HG02938 (cell line): ENCODE results near the gene IFIT1.
"Not testable (repeated sequence)": the region's sequence is repeated elsewhere in the genome, so short reads cannot be mapped to it uniquely, and the experiment has no call there.

Experiments
- ATAC-seq: cut with Tn5 transposase; IDR thresholded peaks from one replicate; pipeline ENCODE4 v1.9.1; 2021; ENCODE audit warnings: mild to moderate bottlenecking, moderate library complexity; ENCODE audit not compliant: unreplicated experiment

The IFIT1 gene

DNA sequence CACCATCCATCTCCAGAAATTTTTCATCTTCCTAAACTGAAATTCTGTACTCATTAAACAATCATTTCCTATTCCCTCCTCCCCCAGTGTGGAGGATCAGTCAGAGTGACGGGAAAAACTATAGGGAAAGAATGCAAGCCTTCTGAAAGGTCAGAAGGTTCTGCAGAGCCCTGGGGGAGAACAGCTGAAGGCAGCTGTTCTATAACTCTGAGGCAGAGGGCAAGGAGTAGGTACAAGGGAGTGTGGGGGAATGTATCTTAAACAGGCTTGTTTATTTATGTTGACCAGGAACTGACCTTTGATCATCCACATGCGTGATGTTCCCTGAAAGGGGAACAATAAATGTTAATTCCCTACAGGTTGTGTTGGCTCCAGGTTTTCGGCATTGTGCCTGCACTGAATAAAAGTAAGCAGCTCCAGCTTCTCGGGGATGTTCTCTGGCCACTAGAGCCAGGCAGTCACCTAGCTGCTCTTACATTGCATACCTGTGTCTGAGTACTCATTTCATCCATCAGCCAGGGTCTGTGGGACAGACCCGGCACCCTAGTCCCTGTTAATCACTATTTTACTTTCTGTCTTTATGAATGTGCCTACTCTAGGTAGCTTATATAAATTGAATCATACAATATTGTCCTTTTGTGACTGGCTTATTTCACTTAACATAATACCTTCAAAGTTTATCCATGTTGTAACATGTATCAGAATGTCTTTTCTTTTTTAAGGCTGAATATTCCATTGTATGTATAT lies 5.8 kb downstream of the IFIT1 start:
- ATAC-seq, result no peak

DNA sequence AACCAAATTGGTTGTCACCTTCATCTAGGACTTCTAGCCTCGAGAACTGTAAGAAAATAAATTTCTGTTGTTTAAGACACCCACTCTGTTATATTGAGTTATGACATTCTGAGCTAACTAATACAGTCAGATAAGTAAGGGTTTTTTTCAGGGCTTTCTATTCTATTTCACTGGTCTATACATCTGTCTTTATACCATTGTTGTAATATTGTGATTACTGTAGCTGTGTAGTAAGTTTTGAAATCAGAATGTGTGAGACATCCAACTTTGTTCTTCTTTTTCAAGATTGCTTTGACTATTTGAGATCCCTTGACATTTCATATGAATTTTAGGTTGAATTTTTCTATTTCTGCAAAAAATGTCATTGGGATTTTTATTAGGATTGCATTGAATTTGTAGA lies 7.5 kb downstream of the IFIT1 start:
- no peak for ATAC-seq

DNA sequence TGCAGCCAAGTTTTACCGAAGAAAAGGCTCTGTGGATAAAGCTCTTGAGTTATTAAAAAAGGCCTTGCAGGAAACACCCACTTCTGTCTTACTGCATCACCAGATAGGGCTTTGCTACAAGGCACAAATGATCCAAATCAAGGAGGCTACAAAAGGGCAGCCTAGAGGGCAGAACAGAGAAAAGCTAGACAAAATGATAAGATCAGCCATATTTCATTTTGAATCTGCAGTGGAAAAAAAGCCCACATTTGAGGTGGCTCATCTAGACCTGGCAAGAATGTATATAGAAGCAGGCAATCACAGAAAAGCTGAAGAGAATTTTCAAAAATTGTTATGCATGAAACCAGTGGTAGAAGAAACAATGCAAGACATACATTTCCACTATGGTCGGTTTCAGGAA lies 10.6 kb downstream of the IFIT1 start:
- no peak for ATAC-seq

DNA sequence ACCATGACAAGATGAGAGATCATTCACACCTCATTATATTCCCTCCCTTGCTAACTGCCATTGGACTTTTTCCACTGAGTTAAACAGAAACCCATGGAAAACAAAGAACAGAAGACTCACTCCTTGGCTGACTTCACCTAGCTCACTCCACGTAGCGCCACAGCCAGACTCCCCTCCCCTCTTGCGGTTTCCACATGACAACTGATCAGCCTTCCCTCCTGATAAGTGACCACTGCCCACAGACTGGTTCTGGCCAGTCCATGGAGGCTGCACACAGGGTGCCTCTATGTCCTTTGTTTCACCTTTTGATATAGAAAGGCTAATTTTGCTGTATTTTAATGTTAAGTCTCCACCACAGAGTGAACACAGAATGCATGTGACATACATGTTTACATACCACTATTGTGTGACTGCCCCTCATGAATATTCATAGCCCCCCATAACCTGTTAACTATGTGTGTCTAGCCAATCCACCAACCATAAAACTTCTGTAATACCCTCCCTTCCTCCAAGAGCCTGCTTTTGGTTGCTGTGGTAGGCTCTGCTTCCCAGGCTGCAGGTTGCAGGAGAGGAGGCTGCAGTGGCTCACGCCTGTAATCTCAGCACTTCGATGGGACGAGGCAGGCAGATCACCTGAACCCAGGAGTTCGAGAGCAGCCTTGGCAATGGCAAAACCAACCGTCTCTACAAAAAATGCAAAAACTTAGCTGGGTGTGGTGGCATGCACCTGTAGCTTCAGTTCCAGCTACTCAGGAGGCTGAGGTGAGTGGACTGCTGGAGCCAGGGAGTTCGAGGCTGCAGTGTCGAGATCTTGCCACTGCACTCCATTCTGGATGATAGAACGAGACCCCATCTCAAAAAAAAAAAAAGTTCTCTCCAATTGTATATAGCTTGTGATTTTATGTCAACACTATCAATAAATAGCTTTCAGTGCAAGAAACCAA lies 12.0 kb downstream of the IFIT1 start:
- no peak for ATAC-seq

DNA sequence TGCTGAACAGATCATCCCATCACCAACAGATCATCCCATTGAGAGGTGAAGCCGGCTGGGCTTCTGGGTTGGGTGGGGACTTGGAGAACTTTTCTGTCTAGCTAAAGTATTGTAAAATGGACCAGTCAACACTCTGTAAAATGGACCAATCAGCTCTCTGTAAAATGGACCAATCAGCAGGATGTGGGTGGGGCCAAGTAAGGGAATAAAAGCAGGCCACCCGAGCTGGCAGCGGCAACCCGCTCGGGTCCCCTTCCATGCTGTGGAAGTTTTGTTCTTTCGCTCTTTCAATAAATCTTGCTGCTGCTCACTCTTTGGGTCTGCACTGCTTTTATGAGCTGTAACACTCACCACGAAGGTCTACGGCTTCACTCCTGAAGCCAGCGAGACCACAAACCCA lies 13.8 kb downstream of the IFIT1 start:
- ATAC-seq, result not testable (repeated sequence)

DNA sequence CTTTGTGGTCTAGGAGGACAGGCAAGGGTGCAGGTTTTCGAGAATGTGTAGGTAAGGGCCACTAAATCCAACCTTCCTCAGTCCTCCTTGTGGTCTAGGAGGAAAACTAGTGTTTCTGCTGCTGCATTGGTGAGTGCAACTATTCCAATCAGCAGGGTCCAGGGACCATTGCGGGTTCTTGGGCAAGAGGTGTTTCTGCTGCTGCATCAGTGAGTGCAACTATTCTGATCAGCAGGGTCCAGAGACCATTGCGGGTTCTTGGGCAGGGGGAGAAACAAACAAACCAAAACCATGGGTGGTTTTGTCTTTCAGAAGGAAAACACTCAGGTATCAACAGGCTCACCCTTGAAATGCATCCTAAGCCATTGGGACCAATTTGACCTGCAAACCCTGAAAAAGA lies 15.4 kb downstream of the IFIT1 start:
- ATAC-seq, result not testable (repeated sequence)

DNA sequence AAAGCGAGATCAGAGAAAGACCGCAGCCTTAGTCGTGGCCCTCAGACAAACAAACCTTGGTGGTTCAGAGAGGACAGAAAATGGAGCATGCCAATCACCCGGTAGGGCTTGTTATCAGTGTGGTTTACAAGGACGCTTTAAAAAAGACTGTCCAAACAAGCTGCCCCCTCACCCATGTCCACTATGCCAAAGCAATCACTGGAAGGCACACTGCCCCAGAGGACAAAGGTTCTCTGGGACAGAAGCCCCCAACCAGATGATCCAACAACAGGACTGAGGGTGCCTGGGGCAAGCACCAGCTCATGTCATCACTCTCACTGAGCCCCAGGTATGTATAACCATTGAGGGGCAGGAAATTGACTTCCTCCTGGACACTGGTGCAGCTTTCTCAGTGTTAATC lies 16.9 kb downstream of the IFIT1 start:
- not testable (repeated sequence) for ATAC-seq

DNA sequence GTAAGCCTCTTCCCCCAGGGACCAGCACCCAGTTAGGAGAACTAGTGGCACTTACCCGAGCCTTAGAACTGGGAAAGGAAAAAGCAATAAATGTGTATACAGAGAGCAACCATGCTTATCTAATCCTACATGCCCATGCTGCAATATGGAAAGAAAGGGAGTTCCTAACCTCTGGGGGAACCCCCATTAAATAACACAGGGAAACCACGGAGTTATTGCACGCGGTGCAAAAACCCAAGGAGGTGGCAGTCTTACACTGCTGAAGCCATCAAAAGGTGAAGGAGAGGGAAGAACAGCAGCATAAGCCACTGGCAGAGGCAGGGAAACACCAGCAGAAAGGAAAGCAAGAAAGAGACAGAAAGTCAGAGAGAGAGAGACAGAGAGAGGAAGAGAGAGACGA lies 18.1 kb downstream of the IFIT1 start:
- ATAC-seq, result not testable (repeated sequence)

DNA sequence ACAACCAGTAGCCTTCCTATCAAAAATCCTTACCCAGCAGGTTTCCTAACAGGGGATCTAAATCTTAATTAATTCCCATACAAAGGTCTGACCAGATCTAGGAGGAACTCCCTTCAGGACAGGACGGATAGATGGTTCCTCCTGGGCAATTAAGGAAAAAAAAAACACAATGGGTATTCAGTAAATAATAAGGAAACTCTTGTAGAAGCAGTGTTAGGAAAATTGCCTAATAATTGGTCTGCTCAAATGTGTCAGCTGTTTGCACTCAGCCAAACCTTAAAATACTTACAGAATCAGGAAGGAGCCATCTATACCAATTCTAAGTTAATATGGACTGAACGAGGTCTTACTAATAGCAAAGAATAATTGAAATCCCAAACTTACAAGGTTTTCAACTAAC lies 18.7 kb downstream of the IFIT1 start:
- ATAC-seq, result not testable (repeated sequence)

DNA sequence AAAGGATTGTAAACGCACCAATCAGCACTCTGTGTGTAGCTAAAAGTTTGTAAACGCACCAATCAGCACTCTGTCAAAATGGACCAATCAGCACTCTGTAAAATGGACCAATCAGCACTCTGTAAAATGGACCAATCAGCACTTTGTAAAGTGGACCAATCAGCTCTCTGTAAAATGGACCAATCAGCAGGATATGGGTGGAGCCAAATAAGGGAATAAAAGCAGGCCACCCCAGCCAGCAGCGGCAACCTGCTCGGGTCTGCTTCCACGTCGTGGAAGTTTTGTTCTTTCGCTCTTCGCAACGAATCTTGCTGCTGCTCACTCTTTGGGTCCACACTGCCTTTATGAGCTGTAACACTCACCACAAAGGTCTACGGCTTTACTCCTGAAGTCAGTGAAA lies 19.9 kb downstream of the IFIT1 start:
- not testable (repeated sequence) for ATAC-seq

DNA sequence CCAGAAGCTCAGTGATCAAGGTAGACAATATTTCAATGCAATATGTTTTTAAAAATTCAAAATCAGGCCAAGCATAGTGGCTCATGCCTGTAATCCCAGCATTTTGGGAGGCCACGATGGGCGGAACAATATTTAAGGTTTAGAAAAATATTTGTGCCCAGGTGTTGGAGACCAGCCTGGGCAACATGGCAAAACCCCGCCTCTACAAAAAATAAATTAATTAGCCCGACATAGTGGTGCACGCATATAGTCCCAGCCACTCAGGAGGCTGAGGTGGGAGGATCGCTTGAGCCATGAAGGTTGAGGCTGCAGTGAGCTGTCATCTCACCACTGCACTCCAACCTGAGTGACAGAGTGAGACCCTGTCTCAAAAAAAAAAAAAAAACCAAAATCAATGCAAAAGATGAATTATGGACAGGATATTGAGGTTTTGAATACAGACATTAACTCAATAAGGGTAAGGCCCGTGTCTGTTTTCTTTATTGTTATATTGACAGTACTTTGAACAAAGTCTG lies 21.0 kb downstream of the IFIT1 start:
- no peak for ATAC-seq

DNA sequence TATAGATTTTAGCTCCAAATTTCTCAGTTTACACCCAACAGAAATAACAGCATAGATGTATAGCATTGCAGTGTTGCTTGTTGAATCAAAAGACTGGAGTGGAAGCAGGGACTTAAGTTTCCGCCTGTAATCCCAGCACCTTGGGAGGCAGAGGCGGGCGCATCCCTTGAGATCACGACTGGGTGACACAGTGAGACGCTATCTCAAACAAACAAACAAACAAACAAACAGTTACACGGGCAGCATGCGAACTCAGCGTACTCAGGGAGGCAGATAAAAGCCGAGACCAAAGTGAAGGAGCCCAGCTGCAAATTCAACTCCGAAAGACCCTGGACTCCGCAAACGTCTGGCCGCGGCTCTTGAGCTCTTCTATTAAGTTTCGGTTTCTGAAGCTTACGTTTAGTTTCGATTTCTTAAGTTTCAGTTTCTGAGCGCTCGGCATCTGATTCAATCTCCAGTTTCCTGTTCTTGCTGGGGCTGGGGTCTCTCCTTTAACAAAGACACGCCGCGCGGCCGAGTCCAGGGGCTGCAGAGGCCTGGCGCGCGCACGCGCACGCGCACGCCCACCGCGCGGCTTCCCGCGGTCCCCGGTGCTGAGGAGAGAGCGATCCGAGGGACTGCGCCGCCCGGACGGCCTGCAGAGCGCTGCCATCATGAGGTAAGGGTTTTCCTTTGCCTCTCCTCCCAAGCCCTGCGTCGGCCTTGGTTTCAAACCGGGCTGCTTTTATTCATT lies 21.9 kb downstream of the IFIT1 start, which contains the start of gene IFIT5:
TSS of gene IFIT5 (plus strand) at position 423 of the 733 bp plus-strand sequence. CDS start at position 654, 231 bp downstream.
- ATAC-seq, result peak; percentile 83

DNA sequence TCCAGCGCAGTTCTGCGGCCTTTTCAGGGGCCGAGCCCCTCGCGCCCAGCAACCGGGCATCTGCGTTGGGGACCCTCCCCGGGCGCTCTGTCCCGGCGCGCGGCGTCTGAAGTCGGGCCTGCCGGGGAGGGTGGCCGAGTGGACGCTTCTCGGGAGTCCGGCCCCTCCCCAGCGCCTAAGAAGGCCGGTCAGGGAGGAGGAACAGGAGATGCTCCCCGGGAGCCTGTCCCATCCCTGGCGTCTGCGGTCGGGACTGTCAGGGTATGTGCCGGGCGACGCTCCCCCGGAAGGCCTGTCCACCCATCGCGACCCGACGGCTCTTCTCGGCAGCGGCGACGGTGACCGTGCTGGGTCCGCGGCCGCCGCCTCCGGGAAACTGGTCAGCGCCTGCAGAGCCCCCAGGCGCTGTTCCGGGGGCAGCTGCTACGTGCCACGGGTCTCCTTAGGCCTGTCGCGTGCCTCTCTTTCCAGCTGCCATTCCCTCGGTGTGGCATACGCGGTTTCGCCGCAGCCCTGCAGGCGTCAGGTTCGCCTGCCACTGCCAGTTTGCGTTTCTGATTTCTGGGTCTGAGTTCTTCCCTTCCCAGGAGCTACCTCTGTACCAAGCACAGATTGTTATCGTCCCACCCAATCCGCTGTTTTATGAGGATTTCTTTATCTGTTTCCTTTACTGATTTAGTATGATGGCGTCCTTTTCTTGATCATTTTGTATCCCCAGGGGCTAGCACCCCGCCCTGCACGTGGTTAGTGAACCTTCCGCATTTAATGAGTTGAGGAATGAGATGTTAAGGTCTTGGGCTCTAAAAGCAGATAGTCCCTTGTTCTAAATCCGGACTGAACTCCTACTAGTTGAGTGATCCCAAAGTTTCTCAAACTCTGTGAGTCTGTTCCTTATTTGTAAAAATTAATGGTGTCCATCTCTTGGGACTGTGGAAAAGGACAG lies 22.7 kb downstream of the IFIT1 start:
- ATAC-seq, result peak; percentile 34

DNA sequence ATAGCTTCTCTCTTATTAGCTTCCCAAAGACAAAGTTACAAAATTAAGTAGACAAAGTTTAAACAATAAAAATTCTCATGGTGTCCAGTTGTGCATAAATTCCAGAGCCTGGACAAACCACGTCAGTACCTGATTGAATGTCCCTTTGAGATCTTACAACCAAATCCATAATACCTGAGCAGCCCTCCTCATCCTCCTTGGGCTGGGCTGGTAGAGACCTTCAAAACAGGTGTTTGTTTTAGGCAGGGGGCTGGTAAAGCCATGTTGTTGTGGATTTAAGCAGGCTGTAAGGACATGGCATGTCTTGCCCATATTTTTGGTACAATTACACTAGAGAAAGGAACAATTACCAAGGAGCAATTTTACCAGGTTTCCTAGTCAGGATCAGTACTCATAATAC lies 24.0 kb downstream of the IFIT1 start:
- no peak for ATAC-seq

DNA sequence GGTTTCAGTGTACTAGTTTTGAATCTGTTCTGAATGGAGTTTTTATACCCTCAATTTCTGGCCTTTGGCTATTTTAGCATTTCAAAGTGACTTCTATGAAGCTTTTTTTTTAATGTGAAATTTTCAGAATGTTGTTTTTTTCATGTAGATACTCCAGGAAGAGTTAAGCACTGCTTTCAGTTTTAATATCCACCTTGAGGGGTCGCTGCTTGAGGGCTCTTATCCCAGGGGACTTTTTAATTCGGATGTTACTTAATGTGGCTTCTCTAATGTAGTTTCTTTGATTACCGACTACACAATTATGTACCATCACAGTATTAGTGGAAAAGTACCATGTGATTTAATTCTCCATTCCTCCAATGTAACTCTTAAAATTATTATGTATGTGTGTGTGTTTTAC lies 27.1 kb downstream of the IFIT1 start:
- ATAC-seq, result no peak

DNA sequence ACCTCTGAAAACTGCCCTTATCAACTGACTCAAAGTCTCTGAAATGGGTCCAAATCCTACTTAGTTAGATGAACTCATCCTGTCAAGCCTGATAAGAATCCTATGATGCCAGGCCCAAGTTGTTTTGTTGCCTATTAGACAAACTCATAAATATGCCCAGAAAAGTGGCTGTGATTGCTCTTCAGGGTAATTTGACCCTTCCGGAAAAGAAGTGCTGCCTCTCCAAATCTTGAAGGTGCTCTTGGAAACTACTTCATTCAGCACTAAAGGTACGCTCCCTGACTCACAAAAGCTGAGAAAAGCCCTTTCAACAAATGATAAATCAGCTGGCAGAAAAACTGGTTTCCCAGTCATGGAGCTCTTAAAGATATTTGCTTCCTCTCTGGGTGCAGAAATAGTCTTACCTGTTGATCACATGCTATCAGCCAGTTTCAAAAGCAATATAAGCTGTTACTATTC lies 28.6 kb downstream of the IFIT1 start:
- ATAC-seq, result no peak

DNA sequence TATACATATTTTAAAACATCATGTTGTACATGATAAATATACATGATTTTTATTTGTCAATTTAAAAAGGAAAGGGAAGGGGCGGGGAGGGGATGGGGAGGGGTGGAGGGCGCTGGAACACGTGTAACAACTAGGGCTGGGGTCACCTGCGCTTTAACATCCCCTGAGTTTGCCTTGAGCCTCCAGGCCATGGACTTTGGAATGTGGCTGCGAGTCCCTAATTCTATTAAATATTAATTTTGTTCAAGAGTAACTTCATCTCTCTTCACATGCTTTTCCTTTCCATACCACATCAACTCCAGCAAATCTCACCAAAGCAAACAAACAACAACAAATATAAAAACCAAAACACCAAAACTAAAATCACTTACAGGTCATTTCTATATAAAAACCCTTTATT lies 32.6 kb downstream of the IFIT1 start:
- no peak for ATAC-seq

DNA sequence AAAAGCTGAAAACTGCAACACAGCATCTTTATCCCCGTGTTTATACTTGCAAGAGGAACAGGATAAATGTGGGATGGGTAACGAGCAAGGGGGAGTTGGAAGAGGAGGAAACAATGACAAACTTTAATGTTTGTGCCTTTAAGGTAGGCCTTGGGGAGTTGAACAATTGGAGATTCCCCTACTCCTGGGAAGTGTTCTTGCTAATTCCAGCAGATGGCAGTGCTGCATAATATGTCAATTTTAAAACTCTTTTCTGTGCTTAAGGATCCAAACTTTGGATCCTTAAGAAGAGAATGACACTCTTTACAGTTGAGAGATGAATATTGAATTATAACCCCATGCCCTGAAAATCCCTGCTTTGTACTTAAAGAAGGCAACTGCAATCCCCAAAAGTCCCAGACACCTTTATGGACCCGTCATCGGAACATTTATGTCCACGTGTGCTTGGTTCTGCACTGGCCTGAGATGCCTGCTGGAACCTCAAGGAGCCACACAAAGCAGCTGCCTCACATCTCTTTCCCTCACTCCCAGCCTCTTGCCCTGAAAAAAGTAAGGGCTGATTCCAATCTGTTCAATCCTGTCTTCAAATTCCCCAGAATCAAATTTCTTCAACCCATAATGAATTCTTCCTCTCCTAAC lies 33.9 kb downstream of the IFIT1 start:
- no peak for ATAC-seq

DNA sequence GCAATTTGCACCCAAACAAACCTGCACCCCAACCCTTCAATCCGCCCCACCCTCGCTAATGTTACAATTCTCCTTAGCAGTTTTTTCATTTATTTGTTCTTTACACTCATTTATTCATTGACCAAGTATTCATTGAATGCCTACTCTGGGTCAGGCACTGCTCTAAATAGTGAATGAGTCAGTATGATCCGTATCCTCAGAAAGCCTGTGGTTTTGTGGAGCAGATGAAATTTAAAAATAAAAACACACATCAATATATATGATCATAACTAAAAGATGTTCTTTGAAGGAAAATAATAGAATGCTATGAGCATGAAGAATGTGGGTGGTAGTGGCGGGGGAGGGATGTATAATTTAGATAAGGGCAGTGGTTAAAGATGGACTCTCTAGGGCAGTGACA lies 35.2 kb downstream of the IFIT1 start:
- no peak for ATAC-seq
